HG03521 (cell line): ENCODE results near the gene PANX3.
A peak's percentile ranks its signal among the peaks of the same experiment; 100 is the strongest.

ENCODE experiments used
- ATAC-seq: cut with Tn5 transposase; IDR thresholded peaks from one replicate; pipeline ENCODE4 v1.9.1; 2021; ENCODE audit warnings: mild to moderate bottlenecking, moderate library complexity; ENCODE audit not compliant: unreplicated experiment

Gene PANX3

GRCh38 chr11:124612567-124613246 is 1.5 kb downstream of the PANX3 start:
- ATAC-seq = no peak

GRCh38 chr11:124618863-124619262 is 7.6 kb downstream of the PANX3 start:
- no peak for ATAC-seq

GRCh38 chr11:124622531-124623451 is 11.6 kb downstream of the PANX3 start, which contains the start of gene TBRG1:
Gene TBRG1, plus strand, starts transcription at chr11:124622864. Its CDS starts 220 bp downstream, at chr11:124623084.
- ATAC-seq = peak; percentile 97

GRCh38 chr11:124623861-124624525 is 12.8 kb downstream of the PANX3 start:
- ATAC-seq = no peak

GRCh38 chr11:124625504-124626168 is 14.4 kb downstream of the PANX3 start:
- no peak for ATAC-seq

GRCh38 chr11:124627546-124627945 is 16.3 kb downstream of the PANX3 start:
- no peak for ATAC-seq

- no peak for ATAC-seq
Observed at GRCh38 chr11:124629961-124630360, 18.7 kb downstream of the PANX3 start.

- ATAC-seq = no peak
Observed at GRCh38 chr11:124633355-124633754, 22.1 kb downstream of the PANX3 start.

- ATAC-seq = no peak
Observed at GRCh38 chr11:124635932-124636331, 24.7 kb downstream of the PANX3 start.

GRCh38 chr11:124638500-124638899 is 27.3 kb downstream of the PANX3 start:
- no peak for ATAC-seq

GRCh38 chr11:124639186-124639585 is 28.0 kb downstream of the PANX3 start:
- ATAC-seq = no peak

- no peak for ATAC-seq
Observed at GRCh38 chr11:124640666-124641065, 29.4 kb downstream of the PANX3 start.

- ATAC-seq = no peak
Observed at GRCh38 chr11:124642628-124643027, 31.4 kb downstream of the PANX3 start.

- no peak for ATAC-seq
Observed at GRCh38 chr11:124643042-124643604, 31.9 kb downstream of the PANX3 start.

GRCh38 chr11:124643605-124644425 is 32.6 kb downstream of the PANX3 start:
- ATAC-seq = no peak

- ATAC-seq = peak; percentile 49
Observed at GRCh38 chr11:124644426-124645280, 33.4 kb downstream of the PANX3 start.

GRCh38 chr11:124646148-124646547 is 34.9 kb downstream of the PANX3 start:
- ATAC-seq = no peak

GRCh38 chr11:124648610-124649009 is 37.4 kb downstream of the PANX3 start:
- ATAC-seq = no peak
